MM.1S (cell line): ENCODE data around the gene ADAMTS6.

Experiments
- DNase-seq: peaks from one replicate; pipeline ENCODE4 v3.0.0-alpha.2; 2015
- H2AFZ ChIP-seq: fragments of 300-600 bp; sonication (generic); 2 replicates; pipeline ENCODE4 v1.6.0; 2016; ENCODE audit warnings: antibody characterized with exemption, low read length
- H3F3A ChIP-seq: fragments of 300-600 bp; sonication (generic); 2 replicates; pipeline ENCODE4 v1.6.1; 2016; ENCODE audit warnings: mild to moderate bottlenecking, antibody characterized with exemption, low read length, moderate library complexity, mixed read lengths; ENCODE audit not compliant: insufficient read depth
- H3K27ac ChIP-seq: fragments of 300-600 bp; sonication (generic); 2 replicates; pipeline ENCODE4 v1.5.1; 2016; ENCODE audit warnings: mild to moderate bottlenecking, low read length
- H3K27me3 ChIP-seq: fragments of 300-600 bp; sonication (generic); replicated peaks from 2 replicates; pipeline ENCODE4 v1.6.0; 2016; ENCODE audit warnings: low read length; ENCODE audit not compliant: insufficient read depth
- H3K36me3 ChIP-seq: fragments of 300-600 bp; sonication (generic); replicated peaks from 2 replicates; pipeline ENCODE4 v1.6.1; 2016; ENCODE audit warnings: mild to moderate bottlenecking, low read length, mixed read lengths; ENCODE audit not compliant: insufficient read depth
- H3K4me1 ChIP-seq: fragments of 300-600 bp; sonication (generic); 2 replicates; pipeline ENCODE4 v1.6.1; 2016; ENCODE audit warnings: low read length, mixed read lengths
- H3K4me2 ChIP-seq: fragments of 300-600 bp; sonication (generic); 2 replicates; pipeline ENCODE4 v1.6.0; 2016; ENCODE audit warnings: low read depth, low read length
- H3K4me3 ChIP-seq: fragments of 300-600 bp; sonication (generic); 2 replicates; pipeline ENCODE4 v1.5.1; 2016; ENCODE audit warnings: low read length, mixed read lengths
- H3K79me2 ChIP-seq: fragments of 300-600 bp; sonication (generic); 2 replicates; pipeline ENCODE4 v1.6.1; 2016; ENCODE audit warnings: mixed run types, low read length, mixed read lengths
- H3K9ac ChIP-seq: fragments of 300-600 bp; sonication (generic); 2 replicates; pipeline ENCODE4 v1.6.1; 2016; ENCODE audit warnings: low read length, mixed read lengths
- H3K9me2 ChIP-seq: fragments of 300-600 bp; sonication (generic); replicated peaks from 2 replicates; pipeline ENCODE4 v1.6.1; 2016; ENCODE audit warnings: mild to moderate bottlenecking, low read length, mixed read lengths; ENCODE audit not compliant: insufficient read depth
- H3K9me3 ChIP-seq: fragments of 300-600 bp; sonication (generic); replicated peaks from 2 replicates; pipeline ENCODE4 v1.6.1; 2016; ENCODE audit warnings: mild to moderate bottlenecking, low read length, mixed read lengths; ENCODE audit not compliant: insufficient read depth
- H4K20me1 ChIP-seq: fragments of 300-600 bp; sonication (generic); 2 replicates; pipeline ENCODE4 v1.6.1; 2016; ENCODE audit warnings: mild to moderate bottlenecking, low read length, moderate library complexity, mixed read lengths; ENCODE audit not compliant: insufficient read depth
- EZH2 ChIP-seq: fragments of 300-600 bp; sonication (generic); optimal IDR thresholded peaks from 2 replicates; pipeline ENCODE3; 2017; ENCODE audit warnings: low read depth, mild to moderate bottlenecking, antibody characterized with exemption, low read length, mixed read lengths
- EZH2phosphoT487 ChIP-seq: fragments of 300-600 bp; sonication (generic); IDR thresholded peaks from 2 replicates; pipeline ENCODE4 v1.6.1; 2018; ENCODE audit warnings: antibody characterized with exemption, low read length
- TF ChIP-seq, protein P1 (sequence below): fragments of 300-600 bp; sonication (generic); IDR thresholded peaks from 2 replicates; pipeline ENCODE4 v1.5.1; 2016; ENCODE audit warnings: antibody characterized with exemption, low read length, mixed read lengths

ADAMTS6 gene

DNA sequence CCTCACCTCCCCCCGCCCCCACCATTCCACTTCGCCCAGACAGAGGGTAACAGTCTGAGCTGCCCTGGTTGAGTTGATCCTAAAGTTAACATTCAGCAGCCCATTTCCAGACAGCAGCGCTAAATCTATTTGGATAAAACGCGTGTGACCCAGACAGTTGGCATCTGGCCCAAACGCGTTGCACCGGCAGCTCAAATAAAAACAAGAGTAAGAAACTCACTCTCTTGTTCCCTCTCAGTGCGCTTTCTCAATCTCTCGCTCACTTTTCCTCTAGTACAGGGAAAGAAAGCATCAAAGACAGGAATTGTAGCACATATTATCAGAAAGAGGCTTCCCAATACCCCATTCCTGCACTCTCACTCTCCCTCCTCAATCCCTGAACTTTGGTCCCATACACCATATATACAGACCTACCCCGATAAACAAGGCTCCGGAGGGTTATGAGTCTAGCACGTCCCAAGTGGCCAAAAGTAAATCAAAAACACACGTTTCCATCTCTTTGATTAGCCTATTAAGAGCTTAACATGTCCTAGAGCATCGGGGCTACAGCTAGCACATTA, 1.3 kb downstream of the ADAMTS6 start:
- H3K79me2 ChIP-seq: no peaks in the 10 kb centered on the region
- peaks cover 4% of the 10 kb centered on the region; the same call in 1 of the 2 replicates for H3F3A ChIP-seq
- no peaks in the 10 kb centered on the region for H3K9me2 ChIP-seq
- H3K4me2 ChIP-seq: peak overlapping the region; percentile 89
- H2AFZ ChIP-seq: peak overlapping the region; percentile 56
- H3K4me1 ChIP-seq: peaks cover 6% of the 10 kb centered on the region; the same call in 1 of the 2 replicates
- no peak overlapping the region for H3K27ac ChIP-seq
- H3K27me3 ChIP-seq: no peaks in the 10 kb centered on the region
- H3K9me3 ChIP-seq: no peaks in the 10 kb centered on the region
- no peak overlapping the region for H3K9ac ChIP-seq
- H4K20me1 ChIP-seq: no peaks in the 10 kb centered on the region
- H3K36me3 ChIP-seq: no peaks in the 10 kb centered on the region
- DNase-seq: peak; percentile 41
- TF ChIP-seq EZH2phosphoT487: no peak
- peak overlapping the region; percentile 75 for H3K4me3 ChIP-seq

- no peaks in the 10 kb centered on the region for H3K27me3 ChIP-seq
- peaks cover 6% of the 10 kb centered on the region; the same call in 1 of the 2 replicates for H3K4me1 ChIP-seq
- no peak overlapping the region for H2AFZ ChIP-seq
- H3K79me2 ChIP-seq: no peaks in the 10 kb centered on the region
- H3K9me3 ChIP-seq: no peaks in the 10 kb centered on the region
- H3K27ac ChIP-seq: no peak overlapping the region
- DNase-seq: no peak
- no peaks in the 10 kb centered on the region for H4K20me1 ChIP-seq
- no peaks in the 10 kb centered on the region for H3K9me2 ChIP-seq
- no peak overlapping the region for H3K4me3 ChIP-seq
- H3K36me3 ChIP-seq: no peaks in the 10 kb centered on the region
- H3K4me2 ChIP-seq: no peak overlapping the region
- H3K9ac ChIP-seq: no peak overlapping the region
- peaks cover 4% of the 10 kb centered on the region; the same call in 1 of the 2 replicates for H3F3A ChIP-seq
- TF ChIP-seq EZH2: no peak
- TF ChIP-seq, protein P1, sequence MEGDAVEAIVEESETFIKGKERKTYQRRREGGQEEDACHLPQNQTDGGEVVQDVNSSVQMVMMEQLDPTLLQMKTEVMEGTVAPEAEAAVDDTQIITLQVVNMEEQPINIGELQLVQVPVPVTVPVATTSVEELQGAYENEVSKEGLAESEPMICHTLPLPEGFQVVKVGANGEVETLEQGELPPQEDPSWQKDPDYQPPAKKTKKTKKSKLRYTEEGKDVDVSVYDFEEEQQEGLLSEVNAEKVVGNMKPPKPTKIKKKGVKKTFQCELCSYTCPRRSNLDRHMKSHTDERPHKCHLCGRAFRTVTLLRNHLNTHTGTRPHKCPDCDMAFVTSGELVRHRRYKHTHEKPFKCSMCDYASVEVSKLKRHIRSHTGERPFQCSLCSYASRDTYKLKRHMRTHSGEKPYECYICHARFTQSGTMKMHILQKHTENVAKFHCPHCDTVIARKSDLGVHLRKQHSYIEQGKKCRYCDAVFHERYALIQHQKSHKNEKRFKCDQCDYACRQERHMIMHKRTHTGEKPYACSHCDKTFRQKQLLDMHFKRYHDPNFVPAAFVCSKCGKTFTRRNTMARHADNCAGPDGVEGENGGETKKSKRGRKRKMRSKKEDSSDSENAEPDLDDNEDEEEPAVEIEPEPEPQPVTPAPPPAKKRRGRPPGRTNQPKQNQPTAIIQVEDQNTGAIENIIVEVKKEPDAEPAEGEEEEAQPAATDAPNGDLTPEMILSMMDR: no peak
- no peak for TF ChIP-seq EZH2phosphoT487
These were observed 2.2 kb downstream of the ADAMTS6 start for GRCh38 chr5:65479527-65479926.

GRCh38 chr5:65478336-65478735, 3.4 kb downstream of the ADAMTS6 start:
- Histone ChIP-seq H2AFZ (no peak overlapping the region), H3K4me1 (peaks cover 4% of the 10 kb centered on the region; the same call in 1 of the 2 replicates), H3K9me3 (no peaks in the 10 kb centered on the region), H3K27ac (no peak overlapping the region), H3K36me3 (no peaks in the 10 kb centered on the region), H3K4me3 (no peak overlapping the region), H3K79me2 (no peaks in the 10 kb centered on the region), H3K4me2 (no peak overlapping the region), H3K9me2 (no peaks in the 10 kb centered on the region), H4K20me1 (no peaks in the 10 kb centered on the region), H3K27me3 (no peaks in the 10 kb centered on the region), H3K9ac (no peak overlapping the region), H3F3A (peaks cover 4% of the 10 kb centered on the region; the same call in 1 of the 2 replicates)
- no peak for DNase-seq
- TF ChIP-seq EZH2phosphoT487: no peak
- TF ChIP-seq EZH2: no peak
- TF ChIP-seq, protein P1: no peak

DNA sequence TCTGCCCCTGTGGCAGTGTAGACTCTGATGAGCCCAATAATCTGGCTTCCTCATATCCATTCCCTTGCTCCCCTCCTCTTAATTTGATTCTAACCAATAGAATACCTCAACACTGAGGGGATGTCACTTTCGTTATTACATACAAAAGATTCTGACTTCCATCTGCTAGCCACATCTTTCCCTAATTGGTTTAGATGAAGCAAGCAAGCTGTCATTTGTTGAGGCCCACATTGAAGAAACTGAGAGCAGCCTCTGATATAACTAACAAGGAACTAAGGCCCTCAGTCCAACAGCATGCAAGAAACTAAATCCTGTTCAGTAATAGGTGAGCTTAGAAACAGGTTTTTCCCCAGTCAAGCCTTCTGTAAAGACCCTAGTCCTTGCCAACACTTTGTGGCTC, 5.8 kb downstream of the ADAMTS6 start:
- no peaks in the 10 kb centered on the region for H3K27me3 ChIP-seq
- no peaks in the 10 kb centered on the region for H3K36me3 ChIP-seq
- H3K4me3 ChIP-seq: no peak overlapping the region
- H3K9ac ChIP-seq: no peak overlapping the region
- H3K79me2 ChIP-seq: no peaks in the 10 kb centered on the region
- no peaks in the 10 kb centered on the region for H3K4me1 ChIP-seq
- TF ChIP-seq, protein P1: no peak
- no peak for TF ChIP-seq EZH2phosphoT487
- TF ChIP-seq EZH2: no peak
- no peaks in the 10 kb centered on the region for H4K20me1 ChIP-seq
- H3K27ac ChIP-seq: no peak overlapping the region
- H3F3A ChIP-seq: no peaks in the 10 kb centered on the region
- H3K4me2 ChIP-seq: no peak overlapping the region
- H3K9me2 ChIP-seq: no peaks in the 10 kb centered on the region
- DNase-seq: no peak
- no peaks in the 10 kb centered on the region for H3K9me3 ChIP-seq
- no peak overlapping the region for H2AFZ ChIP-seq
